H1 (cell line): Measurements from ENCODE around the gene SLC22A15. TPM values are rescaled to one million over a fixed set of nuclear protein-coding genes. Genes with fewer than 3 reads are reported as not detected.
A peak's percentile ranks its signal among the peaks of the same experiment; 100 is the strongest.

ENCODE experiments used
- ASH2L ChIP-seq: fragments of 200-600, 300-600 bp; sonication (generic); IDR thresholded peaks from one replicate; pipeline ENCODE4 v1.7.1; 2017; ENCODE audit warnings: low read length
- CBX8 ChIP-seq: fragments of 300-800, 300-1000 bp; sonication (generic); IDR thresholded peaks from 2 replicates; pipeline ENCODE4 v1.7.1; 2016; ENCODE audit warnings: low read depth, low read length, borderline replicate concordance
- CEBPB ChIP-seq: IDR thresholded peaks from 2 replicates; pipeline ENCODE4 v1.6.1; 2012; ENCODE audit warnings: low read depth, low read length
- HDAC2 ChIP-seq, 2 experiments: fragments of 300-600 bp in 1 of 2; sonication (generic) in 1 of 2; IDR thresholded peaks; 2 replicates each; pipeline ENCODE4 v1.6.1; 2011 to 2012; ENCODE audit warnings: low read depth in 2 of 2, low read length in 2 of 2, mild to moderate bottlenecking in 2 of 2, moderate library complexity in 2 of 2, borderline replicate concordance in 1 of 2, inconsistent platforms in 1 of 2
- HDAC6 ChIP-seq: IDR thresholded peaks from one replicate; pipeline ENCODE4 v1.7.1; 2012; ENCODE audit warnings: low read depth, mild to moderate bottlenecking, inconsistent platforms, low read length, moderate library complexity
- KDM1A ChIP-seq: fragments of 200-600, 300-600 bp; sonication (generic); IDR thresholded peaks from 2 replicates; pipeline ENCODE4 v1.7.1; 2016; ENCODE audit warnings: mild to moderate bottlenecking, low read length, borderline replicate concordance
- NANOG ChIP-seq: IDR thresholded peaks from 2 replicates; pipeline ENCODE4 v1.6.1; 2011; ENCODE audit warnings: low read length, low read depth, mild to moderate bottlenecking, inconsistent platforms; ENCODE audit not compliant: insufficient read depth, poor library complexity, severe bottlenecking
- PHF8 ChIP-seq: fragments of 200-600 bp; sonication (generic); conservative IDR thresholded peaks from 2 replicates; pipeline ENCODE4 v1.7.1; 2012; ENCODE audit warnings: low read depth, mild to moderate bottlenecking, inconsistent platforms, low read length, moderate library complexity
- POLR2A ChIP-seq, 2 experiments: IDR thresholded peaks; 1 replicate in 1 of 2; 2 replicates in 1 of 2; pipeline ENCODE4 v1.6.1; 2011; ENCODE audit warnings: low read depth in 2 of 2, low read length in 2 of 2, mild to moderate bottlenecking in 2 of 2; ENCODE audit errors: control extremely low read depth in 1 of 2
- POLR2AphosphoS5 ChIP-seq: IDR thresholded peaks from 2 replicates; pipeline ENCODE4 v1.6.1; 2011; ENCODE audit warnings: low read depth, low read length
- RAD21 ChIP-seq, 2 experiments: IDR thresholded peaks in 1 of 2; conservative IDR thresholded peaks in 1 of 2; 2 replicates each; pipeline ENCODE4 v1.6.1; 2011; ENCODE audit warnings: low read depth in 2 of 2, low read length in 2 of 2, improper control_type of control experiment in 1 of 2, inconsistent platforms in 1 of 2, mild to moderate bottlenecking in 1 of 2, moderate library complexity in 1 of 2
- RXRA ChIP-seq: IDR thresholded peaks from 2 replicates; pipeline ENCODE4 v1.6.1; 2011; ENCODE audit warnings: low read depth, mild to moderate bottlenecking, low read length, moderate library complexity; ENCODE audit not compliant: insufficient read depth
- SIX5 ChIP-seq: IDR thresholded peaks from 2 replicates; pipeline ENCODE4 v1.6.1; 2011; ENCODE audit warnings: mild to moderate bottlenecking, low read depth, low read length
- SRF ChIP-seq: IDR thresholded peaks from 2 replicates; pipeline ENCODE4 v1.6.1; 2011; ENCODE audit warnings: mild to moderate bottlenecking, low read depth, low read length, moderate library complexity
- TAF1 ChIP-seq: IDR thresholded peaks from 2 replicates; pipeline ENCODE4 v1.6.1; 2011; ENCODE audit warnings: mild to moderate bottlenecking, low read depth, low read length
- TAF7 ChIP-seq: optimal IDR thresholded peaks from 2 replicates; pipeline ENCODE3; 2011; ENCODE audit warnings: low read depth, mild to moderate bottlenecking, inconsistent platforms, low read length, moderate library complexity, borderline replicate concordance
- TBP ChIP-seq: IDR thresholded peaks from 2 replicates; pipeline ENCODE4 v1.6.1; 2011; ENCODE audit warnings: low read depth, low read length, improper control_type of control experiment
- YY1 ChIP-seq: IDR thresholded peaks from 2 replicates; pipeline ENCODE4 v1.6.1; 2011; ENCODE audit warnings: low read depth, mild to moderate bottlenecking, low read length
- ZNF274 ChIP-seq: IDR thresholded peaks from 2 replicates; pipeline ENCODE4 v1.7.0; 2012; ENCODE audit warnings: low read length, borderline replicate concordance; ENCODE audit errors: extremely low read depth
- polyA plus RNA-seq, 7 experiments: library from polyadenylated mRNA; depleted of rRNA in 3 of 7; stranded (reverse) in 5 of 7; unstranded in 2 of 7; fragments of >200 nt in 5 of 7; fragments of 200-250 nt in 2 of 7; gene quantifications; 1 replicate in 5 of 7; 2 replicates in 1 of 7; 4 replicates in 1 of 7; pipeline versions ENCODE4 v1.2.1 to v1.2.3, GENCODE V29; 2011 to 2013; ENCODE audit warnings: missing spikeins in 2 of 7, mixed read lengths in 2 of 7
- total RNA-seq: library from RNA; stranded (reverse); fragmentation: NEBNext Ultra II Directional; extraction: Animal tissue kit (Norgen Biotek cat#: 25700); gene quantifications from 2 replicates; pipeline ENCODE4 v1.2.1, GENCODE V29; 2021
- TF ChIP-seq, protein P1 (sequence below): IDR thresholded peaks from 2 replicates; pipeline ENCODE4 v1.6.1; 2012; ENCODE audit warnings: low read length, inconsistent platforms
- TF ChIP-seq, protein P2 (sequence below): IDR thresholded peaks from 2 replicates; pipeline ENCODE4 v1.6.1; 2012; ENCODE audit warnings: inconsistent platforms

The SLC22A15 gene
- total and polyA plus RNA-seq, 2 of the 8 experiments (the other 6 are each of a cell fraction or from before 2014, with no cell fraction given) = 3.2 to 3.3 TPM

DNA sequence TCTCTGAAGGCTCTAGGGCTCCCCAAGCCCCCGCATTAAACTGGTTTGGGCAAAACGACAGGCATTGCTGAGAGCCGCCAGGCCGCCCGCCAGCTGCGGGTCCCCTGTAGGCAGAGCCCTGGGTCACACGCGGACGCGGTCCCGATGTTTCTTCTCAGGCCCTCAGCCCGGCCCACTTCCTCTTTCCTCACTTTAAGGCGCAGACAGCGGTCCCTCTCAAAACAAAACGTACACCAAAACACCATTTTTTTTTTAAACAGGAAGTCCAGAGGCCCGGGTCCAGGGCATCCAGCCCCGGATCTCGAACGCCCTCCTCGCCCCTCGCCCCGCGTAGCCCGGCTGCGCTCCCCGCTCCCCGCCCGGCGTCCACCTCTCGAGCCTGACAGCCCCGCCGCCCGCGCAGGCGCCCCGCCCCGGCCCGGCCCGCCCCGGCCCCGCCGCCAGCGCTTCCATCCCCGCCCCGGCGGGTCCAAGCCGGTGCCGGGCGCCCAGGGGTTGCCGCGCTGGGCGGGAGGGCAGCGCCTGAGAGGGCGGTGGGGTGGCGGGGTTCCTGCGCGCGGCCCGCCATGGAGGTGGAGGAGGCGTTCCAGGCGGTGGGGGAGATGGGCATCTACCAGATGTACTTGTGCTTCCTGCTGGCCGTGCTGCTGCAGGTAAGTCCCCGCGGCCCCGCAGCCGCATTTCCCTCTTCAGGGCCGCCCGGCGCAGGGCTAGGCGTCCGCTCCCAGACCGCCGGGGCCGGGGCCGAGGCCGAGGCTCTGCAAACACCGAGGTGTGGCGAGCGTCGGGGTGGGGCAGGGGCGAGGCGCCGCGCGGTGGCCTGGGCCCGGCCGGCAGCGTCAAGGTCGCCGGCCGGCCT is at the start of gene SLC22A15 (continued):
- TF ChIP-seq NANOG (peak; percentile 4), YY1 (0 out of 2 replicates have a peak, but pooled peaks have one; percentile 33), POLR2AphosphoS5 (peak; percentile 40; the same call in 1 of the 2 replicates), TBP (0 out of 2 replicates have a peak, but pooled peaks have one; percentile 12), SRF (no peak), POLR2A (IDR thresholded peaks at IDR 0.05; ENCODE audit: control extremely low read depth in 1 of 2, low read depth in 2 of 2, low read length in 2 of 2) (peak in 1 of 2 experiments; percentile 48; a peak in 2 of 3 replicates), CBX8 (no peak), SIX5 (no peak), TAF7 (peak; percentile 40), TAF1 (peak; percentile 52), RXRA (no peak), HDAC2 (IDR thresholded peaks at IDR 0.05; ENCODE audit: borderline replicate concordance in 1 of 2, low read depth in 2 of 2, low read length in 2 of 2) (no peak), ASH2L (peak; percentile 31), KDM1A (no peak), PHF8 (peak; percentile 49), HDAC6 (no peak), CEBPB (no peak), ZNF274 (no peak), RAD21 (IDR thresholded peaks at IDR 0.05 in 1 of 2, conservative IDR thresholded peaks at IDR 0.05 in 1 of 2; ENCODE audit: low read depth in 2 of 2, low read length in 2 of 2) (peak in 1 of 2 experiments; percentile 19; a peak in 1 of 4 replicates)
- TF ChIP-seq, protein P1, sequence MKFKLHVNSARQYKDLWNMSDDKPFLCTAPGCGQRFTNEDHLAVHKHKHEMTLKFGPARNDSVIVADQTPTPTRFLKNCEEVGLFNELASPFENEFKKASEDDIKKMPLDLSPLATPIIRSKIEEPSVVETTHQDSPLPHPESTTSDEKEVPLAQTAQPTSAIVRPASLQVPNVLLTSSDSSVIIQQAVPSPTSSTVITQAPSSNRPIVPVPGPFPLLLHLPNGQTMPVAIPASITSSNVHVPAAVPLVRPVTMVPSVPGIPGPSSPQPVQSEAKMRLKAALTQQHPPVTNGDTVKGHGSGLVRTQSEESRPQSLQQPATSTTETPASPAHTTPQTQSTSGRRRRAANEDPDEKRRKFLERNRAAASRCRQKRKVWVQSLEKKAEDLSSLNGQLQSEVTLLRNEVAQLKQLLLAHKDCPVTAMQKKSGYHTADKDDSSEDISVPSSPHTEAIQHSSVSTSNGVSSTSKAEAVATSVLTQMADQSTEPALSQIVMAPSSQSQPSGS = no peak
- TF ChIP-seq, protein P2, sequence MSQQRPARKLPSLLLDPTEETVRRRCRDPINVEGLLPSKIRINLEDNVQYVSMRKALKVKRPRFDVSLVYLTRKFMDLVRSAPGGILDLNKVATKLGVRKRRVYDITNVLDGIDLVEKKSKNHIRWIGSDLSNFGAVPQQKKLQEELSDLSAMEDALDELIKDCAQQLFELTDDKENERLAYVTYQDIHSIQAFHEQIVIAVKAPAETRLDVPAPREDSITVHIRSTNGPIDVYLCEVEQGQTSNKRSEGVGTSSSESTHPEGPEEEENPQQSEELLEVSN = no peak; the same call in none of the 2 replicates
